GM20431 (cell line): ENCODE results near the gene HTRA2.

Experiments used
- in situ Hi-C: fragments of 300-500 bp; cut with MseI, MboI; formaldehyde crosslinking; loops from one replicate; pipeline ENCODE4 v1.15.0; 2020; ENCODE audit warnings: low sequenced_read_pairs; ENCODE audit not compliant: unreplicated experiment

HTRA2 gene

GRCh38 chr2:74576211-74576862 lies 46.6 kb downstream of the HTRA2 start:
- in situ Hi-C loops = loop anchor here (10.0 to 25.0 kb wide), 2 partner anchors 89 to 258 kb away; partner anchors contain the start of genes CCDC142, HK2, LBX2 and TTC31

- in situ Hi-C loops = loop anchor here (10.0 to 25.0 kb wide), 2 partner anchors 90 to 258 kb away; partner anchors contain the start of genes CCDC142, HK2, LBX2 and TTC31
These were observed 47.1 kb downstream of the HTRA2 start for GRCh38 chr2:74576863-74577229.

GRCh38 chr2:74577448-74577847 lies 47.7 kb downstream of the HTRA2 start:
- in situ Hi-C loops = loop anchor here (10.0 to 25.0 kb wide), 2 partner anchors 90 to 257 kb away; partner anchors contain the start of genes CCDC142, HK2, LBX2 and TTC31

- in situ Hi-C loops = loop anchor here (10.0 to 25.0 kb wide), 2 partner anchors 91 to 256 kb away; partner anchors contain the start of genes CCDC142, HK2, LBX2 and TTC31
These were observed 48.7 kb downstream of the HTRA2 start for GRCh38 chr2:74578408-74578807.

- in situ Hi-C loops = loop anchor here (25.0 kb wide), 1 partner anchor 94 kb away; the partner anchor contains the start of genes CCDC142, LBX2 and TTC31
These were observed 51.7 kb downstream of the HTRA2 start for GRCh38 chr2:74581463-74581862.

- in situ Hi-C loops = loop anchor here (25.0 kb wide), 1 partner anchor 95 kb away; the partner anchor contains the start of genes CCDC142, LBX2 and TTC31
These were observed 52.5 kb downstream of the HTRA2 start for GRCh38 chr2:74582184-74582583.
